HEK293 (cell line): ENCODE results near the gene NF2.

Experiments
- CTCF ChIA-PET: fragments of 350-600 bp; formaldehyde crosslinking; extraction: SDS; loops from one replicate; lab custom pipeline; 2021; ENCODE audit warnings: antibody characterized with exemption; lab: Yijun Ruan, JAX
- POLR2A ChIA-PET: fragments of 300-600 bp; formaldehyde crosslinking; extraction: SDS; loops from one replicate; lab custom pipeline; 2020; ENCODE audit warnings: antibody characterized with exemption, inconsistent platforms; lab: Yijun Ruan, JAX
- H3K27ac ChIP-seq: fragments of 200-500 bp; sonication (Bioruptor generic); 2 replicates; pipeline ENCODE4 v1.5.1; 2014; ENCODE audit warnings: low read depth, low read length, control low read depth, inconsistent platforms; ENCODE audit errors: extremely low read depth
- H3K36me3 ChIP-seq, 2 experiments: fragments of 200-500 bp in 1 of 2; sonication (Bioruptor generic) in 1 of 2; 1 replicate in 1 of 2; 2 replicates in 1 of 2; pipeline ENCODE4 v1.5.1; 2014 to 2017; ENCODE audit warnings: inconsistent platforms in 2 of 2, low read length in 2 of 2; ENCODE audit not compliant: control insufficient read depth in 2 of 2, insufficient read depth in 1 of 2
- H3K4me1 ChIP-seq: fragments of 200-500 bp; sonication (Bioruptor generic); 2 replicates; pipeline ENCODE4 v1.5.1; 2014; ENCODE audit warnings: mild to moderate bottlenecking, low read length, inconsistent platforms; ENCODE audit not compliant: control insufficient read depth, insufficient read depth
- H3K4me3 ChIP-seq: 2 replicates; pipeline ENCODE4 v1.5.1; 2011; ENCODE audit warnings: low read depth, mild to moderate bottlenecking, control low read depth, low read length, moderate library complexity
- H3K9me3 ChIP-seq: fragments of 200-500 bp; sonication (Bioruptor generic); 2 replicates; pipeline ENCODE4 v1.5.1; 2014; ENCODE audit warnings: low read depth, low read length, inconsistent platforms; ENCODE audit not compliant: control insufficient read depth, insufficient read depth
- HOXA7 ChIP-seq: sonication (generic); formaldehyde crosslinking; IDR thresholded peaks from 2 replicates; pipeline ENCODE4 v1.8.1; 2022; ENCODE audit warnings: missing genetic modification reagents, borderline replicate concordance
- HOXD13 ChIP-seq: sonication (generic); formaldehyde crosslinking; IDR thresholded peaks from 2 replicates; pipeline ENCODE4 v1.8.0; 2022; ENCODE audit warnings: missing genetic modification reagents, borderline replicate concordance
- SCRT1 ChIP-seq: fragments of 450-650 bp; formaldehyde crosslinking; IDR thresholded peaks from 2 replicates; pipeline ENCODE4 v1.5.1; 2016; ENCODE audit warnings: missing biosample characterization, missing genetic modification characterization, borderline replicate concordance
- SETDB1 ChIP-seq: IDR thresholded peaks from one replicate; pipeline ENCODE4 v1.6.1; 2017; ENCODE audit warnings: mild to moderate bottlenecking, low read length, moderate library complexity, mixed read lengths; ENCODE audit not compliant: insufficient read length
- ZFHX2 ChIP-seq: fragments of 450-650 bp; formaldehyde crosslinking; conservative IDR thresholded peaks from 2 replicates; pipeline ENCODE4 v1.5.1; 2016; ENCODE audit warnings: missing biosample characterization, missing genetic modification characterization
- ZNF133 ChIP-seq: fragments of 450-650 bp; formaldehyde crosslinking; IDR thresholded peaks from 2 replicates; pipeline ENCODE4 v1.5.1; 2016; ENCODE audit warnings: missing biosample characterization, missing genetic modification characterization
- ZNF155 ChIP-seq: fragments of 450-650 bp; formaldehyde crosslinking; IDR thresholded peaks from 2 replicates; pipeline ENCODE4 v1.5.1; 2016; ENCODE audit warnings: missing biosample characterization, missing genetic modification characterization
- ZNF175 ChIP-seq: fragments of 450-650 bp; formaldehyde crosslinking; IDR thresholded peaks from 2 replicates; pipeline ENCODE4 v1.5.1; 2016; ENCODE audit warnings: missing biosample characterization, missing genetic modification characterization
- ZNF211 ChIP-seq: fragments of 450-650 bp; formaldehyde crosslinking; IDR thresholded peaks from 2 replicates; pipeline ENCODE4 v1.5.1; 2016; ENCODE audit warnings: low read depth, missing biosample characterization, missing genetic modification characterization
- ZNF248 ChIP-seq: fragments of 450-650 bp; formaldehyde crosslinking; IDR thresholded peaks from 2 replicates; pipeline ENCODE4 v1.5.1; 2017; ENCODE audit warnings: missing biosample characterization, missing genetic modification characterization
- ZNF366 ChIP-seq: fragments of 450-650 bp; formaldehyde crosslinking; conservative IDR thresholded peaks from 2 replicates; pipeline ENCODE4 v1.5.1; 2016; ENCODE audit warnings: missing biosample characterization, missing genetic modification characterization
- ZNF510 ChIP-seq: fragments of 450-650 bp; formaldehyde crosslinking; IDR thresholded peaks from 2 replicates; pipeline ENCODE4 v1.5.1; 2018; ENCODE audit warnings: mild to moderate bottlenecking, missing genetic modification characterization, missing biosample characterization; ENCODE audit not compliant: insufficient replicate concordance
- ZNF558 ChIP-seq: fragments of 450-650 bp; formaldehyde crosslinking; IDR thresholded peaks from 2 replicates; pipeline ENCODE4 v1.5.1; 2016; ENCODE audit warnings: missing biosample characterization, missing genetic modification characterization
- ZNF600 ChIP-seq: fragments of 450-650 bp; formaldehyde crosslinking; IDR thresholded peaks from 2 replicates; pipeline ENCODE4 v1.5.1; 2016; ENCODE audit warnings: missing biosample characterization, missing genetic modification characterization
- ZNF777 ChIP-seq: fragments of 450-650 bp; formaldehyde crosslinking; IDR thresholded peaks from 2 replicates; pipeline ENCODE4 v1.5.1; 2017; ENCODE audit warnings: missing biosample characterization, missing genetic modification characterization, borderline replicate concordance
- ZNF837 ChIP-seq: fragments of 450-650 bp; formaldehyde crosslinking; IDR thresholded peaks from 2 replicates; pipeline ENCODE4 v1.5.1; 2016; ENCODE audit warnings: missing biosample characterization, missing genetic modification characterization
- ZSCAN16 ChIP-seq: fragments of 450-650 bp; formaldehyde crosslinking; IDR thresholded peaks from 2 replicates; pipeline ENCODE4 v1.5.1; 2016; ENCODE audit warnings: missing biosample characterization, missing genetic modification characterization
- ZSCAN23 ChIP-seq: fragments of 450-650 bp; formaldehyde crosslinking; IDR thresholded peaks from 2 replicates; pipeline ENCODE4 v1.5.1; 2016; ENCODE audit warnings: missing biosample characterization, missing genetic modification characterization
- TF ChIP-seq, protein P1 (sequence below): fragments of 450-650 bp; formaldehyde crosslinking; IDR thresholded peaks from 2 replicates; pipeline ENCODE4 v1.5.1; 2016; ENCODE audit warnings: missing biosample characterization, missing genetic modification characterization
- TF ChIP-seq, protein P2 (sequence below): fragments of 450-650 bp; formaldehyde crosslinking; IDR thresholded peaks from 2 replicates; pipeline ENCODE4 v1.5.1; 2016; ENCODE audit warnings: missing biosample characterization, missing genetic modification characterization
- TF ChIP-seq, protein P3 (sequence below): fragments of 450-650 bp; formaldehyde crosslinking; IDR thresholded peaks from 2 replicates; pipeline ENCODE4; 2016; ENCODE audit warnings: missing biosample characterization, missing genetic modification characterization
- TF ChIP-seq, protein P4 (sequence below): sonication (generic); formaldehyde crosslinking; IDR thresholded peaks from 2 replicates; pipeline ENCODE4 v1.8.1; 2022; ENCODE audit warnings: mild to moderate bottlenecking, moderate library complexity, missing genetic modification reagents
- TF ChIP-seq, protein P5 (sequence below): fragments of 450-650 bp; formaldehyde crosslinking; IDR thresholded peaks from 2 replicates; pipeline ENCODE4 v1.5.1; 2016; ENCODE audit warnings: missing biosample characterization, missing genetic modification characterization
- TF ChIP-seq, protein P6 (sequence below): fragments of 450-650 bp; formaldehyde crosslinking; IDR thresholded peaks from 2 replicates; pipeline ENCODE4 v1.5.1; 2016; ENCODE audit warnings: missing biosample characterization, missing genetic modification characterization
- TF ChIP-seq, protein P7 (sequence below): fragments of 450-650 bp; formaldehyde crosslinking; IDR thresholded peaks from 2 replicates; pipeline ENCODE4 v1.5.1; 2016; ENCODE audit warnings: missing biosample characterization, missing genetic modification characterization

Gene NF2

DNA sequence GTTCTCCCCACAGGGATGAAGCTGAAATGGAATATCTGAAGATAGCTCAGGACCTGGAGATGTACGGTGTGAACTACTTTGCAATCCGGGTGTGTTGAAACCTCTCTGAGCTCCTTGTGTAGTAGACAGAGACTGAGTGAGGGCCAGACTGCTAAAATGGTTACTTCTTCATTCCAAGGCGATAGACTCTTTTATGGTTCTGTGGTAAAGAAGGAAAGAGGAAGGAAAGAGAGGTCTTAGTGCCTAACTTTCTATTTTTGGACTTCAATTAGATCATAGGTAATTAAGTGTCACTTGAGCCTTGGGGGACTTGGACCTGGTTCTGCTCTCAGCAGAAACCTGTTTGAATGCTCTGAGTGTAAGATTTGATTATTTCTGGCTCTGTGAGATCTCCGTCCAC is 54.7 kb downstream of the NF2 start (continued):
- TF ChIP-seq, protein P1, sequence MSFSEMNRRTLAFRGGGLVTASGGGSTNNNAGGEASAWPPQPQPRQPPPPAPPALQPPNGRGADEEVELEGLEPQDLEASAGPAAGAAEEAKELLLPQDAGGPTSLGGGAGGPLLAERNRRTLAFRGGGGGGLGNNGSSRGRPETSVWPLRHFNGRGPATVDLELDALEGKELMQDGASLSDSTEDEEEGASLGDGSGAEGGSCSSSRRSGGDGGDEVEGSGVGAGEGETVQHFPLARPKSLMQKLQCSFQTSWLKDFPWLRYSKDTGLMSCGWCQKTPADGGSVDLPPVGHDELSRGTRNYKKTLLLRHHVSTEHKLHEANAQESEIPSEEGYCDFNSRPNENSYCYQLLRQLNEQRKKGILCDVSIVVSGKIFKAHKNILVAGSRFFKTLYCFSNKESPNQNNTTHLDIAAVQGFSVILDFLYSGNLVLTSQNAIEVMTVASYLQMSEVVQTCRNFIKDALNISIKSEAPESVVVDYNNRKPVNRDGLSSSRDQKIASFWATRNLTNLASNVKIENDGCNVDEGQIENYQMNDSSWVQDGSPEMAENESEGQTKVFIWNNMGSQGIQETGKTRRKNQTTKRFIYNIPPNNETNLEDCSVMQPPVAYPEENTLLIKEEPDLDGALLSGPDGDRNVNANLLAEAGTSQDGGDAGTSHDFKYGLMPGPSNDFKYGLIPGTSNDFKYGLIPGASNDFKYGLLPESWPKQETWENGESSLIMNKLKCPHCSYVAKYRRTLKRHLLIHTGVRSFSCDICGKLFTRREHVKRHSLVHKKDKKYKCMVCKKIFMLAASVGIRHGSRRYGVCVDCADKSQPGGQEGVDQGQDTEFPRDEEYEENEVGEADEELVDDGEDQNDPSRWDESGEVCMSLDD (tag by site-specific recombination): no peak
- TF ChIP-seq ZFHX2: no peak
- TF ChIP-seq ZNF510 (tag by site-specific recombination): no peak
- TF ChIP-seq SCRT1 (tag by site-specific recombination): no peak
- no peak for TF ChIP-seq ZSCAN23
- peak; percentile 68 for TF ChIP-seq ZNF366

DNA sequence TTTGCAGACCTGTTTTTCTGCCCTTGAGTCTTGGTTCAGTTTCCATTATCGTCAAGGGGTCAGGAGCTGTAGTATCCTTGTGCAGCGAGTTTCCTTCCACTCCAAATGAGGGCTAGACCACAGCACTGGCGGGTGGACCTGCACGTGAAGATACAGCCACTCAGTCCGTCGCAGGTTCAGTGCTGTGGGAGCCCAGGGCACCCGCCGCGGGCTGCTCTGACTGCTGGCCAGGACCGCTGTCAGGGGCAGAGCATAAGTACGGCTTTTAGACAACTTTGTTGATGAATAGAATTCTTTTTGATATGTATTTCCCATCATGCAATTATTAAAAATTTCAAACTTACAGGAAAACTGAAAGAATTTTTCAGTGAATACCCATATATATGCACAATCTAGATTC is 56.6 kb downstream of the NF2 start:
- no peaks in the 10 kb centered on the region for H3K9me3 ChIP-seq
- no peak overlapping the region for H3K4me3 ChIP-seq
- peaks cover 57 to 92% of the 10 kb centered on the region in 2 experiments for H3K36me3 ChIP-seq
- no peaks in the 10 kb centered on the region for H3K4me1 ChIP-seq
- POLR2A ChIA-PET: no interaction called here
- CTCF ChIA-PET: interaction anchor here (0.6 to 2.9 kb wide), 3 partner anchors 24 to 129 kb away, joined by 3 to 10 read pairs (median 3); no protein-coding TSS in a partner anchor
- no peak overlapping the region for H3K27ac ChIP-seq
- TF ChIP-seq ZNF558 (tag by site-specific recombination) (no peak), ZNF248 (tag by site-specific recombination) (no peak), HOXA7 (no peak), ZNF175 (tag by site-specific recombination) (no peak), ZNF133 (no peak), ZNF600 (tag by site-specific recombination) (no peak), HOXD13 (CRISPR knock-in tag) (no peak), ZSCAN16 (tag by site-specific recombination) (no peak), SETDB1 (no peak), ZNF211 (tag by site-specific recombination) (no peak), ZNF837 (tag by site-specific recombination) (no peak), ZNF777 (tag by site-specific recombination) (no peak), ZNF155 (tag by site-specific recombination) (no peak)
- TF ChIP-seq, protein P2, sequence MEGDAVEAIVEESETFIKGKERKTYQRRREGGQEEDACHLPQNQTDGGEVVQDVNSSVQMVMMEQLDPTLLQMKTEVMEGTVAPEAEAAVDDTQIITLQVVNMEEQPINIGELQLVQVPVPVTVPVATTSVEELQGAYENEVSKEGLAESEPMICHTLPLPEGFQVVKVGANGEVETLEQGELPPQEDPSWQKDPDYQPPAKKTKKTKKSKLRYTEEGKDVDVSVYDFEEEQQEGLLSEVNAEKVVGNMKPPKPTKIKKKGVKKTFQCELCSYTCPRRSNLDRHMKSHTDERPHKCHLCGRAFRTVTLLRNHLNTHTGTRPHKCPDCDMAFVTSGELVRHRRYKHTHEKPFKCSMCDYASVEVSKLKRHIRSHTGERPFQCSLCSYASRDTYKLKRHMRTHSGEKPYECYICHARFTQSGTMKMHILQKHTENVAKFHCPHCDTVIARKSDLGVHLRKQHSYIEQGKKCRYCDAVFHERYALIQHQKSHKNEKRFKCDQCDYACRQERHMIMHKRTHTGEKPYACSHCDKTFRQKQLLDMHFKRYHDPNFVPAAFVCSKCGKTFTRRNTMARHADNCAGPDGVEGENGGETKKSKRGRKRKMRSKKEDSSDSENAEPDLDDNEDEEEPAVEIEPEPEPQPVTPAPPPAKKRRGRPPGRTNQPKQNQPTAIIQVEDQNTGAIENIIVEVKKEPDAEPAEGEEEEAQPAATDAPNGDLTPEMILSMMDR: no peak
- TF ChIP-seq, protein P3, sequence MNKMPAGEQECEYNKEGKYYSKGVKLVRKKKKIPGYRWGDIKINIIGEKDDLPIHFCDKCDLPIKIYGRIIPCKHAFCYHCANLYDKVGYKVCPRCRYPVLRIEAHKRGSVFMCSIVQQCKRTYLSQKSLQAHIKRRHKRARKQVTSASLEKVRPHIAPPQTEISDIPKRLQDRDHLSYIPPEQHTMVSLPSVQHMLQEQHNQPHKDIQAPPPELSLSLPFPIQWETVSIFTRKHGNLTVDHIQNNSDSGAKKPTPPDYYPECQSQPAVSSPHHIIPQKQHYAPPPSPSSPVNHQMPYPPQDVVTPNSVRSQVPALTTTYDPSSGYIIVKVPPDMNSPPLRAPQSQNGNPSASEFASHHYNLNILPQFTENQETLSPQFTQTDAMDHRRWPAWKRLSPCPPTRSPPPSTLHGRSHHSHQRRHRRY (tag by site-specific recombination): no peak
- TF ChIP-seq, protein P4, sequence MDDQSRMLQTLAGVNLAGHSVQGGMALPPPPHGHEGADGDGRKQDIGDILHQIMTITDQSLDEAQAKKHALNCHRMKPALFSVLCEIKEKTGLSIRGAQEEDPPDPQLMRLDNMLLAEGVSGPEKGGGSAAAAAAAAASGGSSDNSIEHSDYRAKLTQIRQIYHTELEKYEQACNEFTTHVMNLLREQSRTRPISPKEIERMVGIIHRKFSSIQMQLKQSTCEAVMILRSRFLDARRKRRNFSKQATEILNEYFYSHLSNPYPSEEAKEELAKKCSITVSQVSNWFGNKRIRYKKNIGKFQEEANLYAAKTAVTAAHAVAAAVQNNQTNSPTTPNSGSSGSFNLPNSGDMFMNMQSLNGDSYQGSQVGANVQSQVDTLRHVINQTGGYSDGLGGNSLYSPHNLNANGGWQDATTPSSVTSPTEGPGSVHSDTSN: no peak
- TF ChIP-seq, protein P5, sequence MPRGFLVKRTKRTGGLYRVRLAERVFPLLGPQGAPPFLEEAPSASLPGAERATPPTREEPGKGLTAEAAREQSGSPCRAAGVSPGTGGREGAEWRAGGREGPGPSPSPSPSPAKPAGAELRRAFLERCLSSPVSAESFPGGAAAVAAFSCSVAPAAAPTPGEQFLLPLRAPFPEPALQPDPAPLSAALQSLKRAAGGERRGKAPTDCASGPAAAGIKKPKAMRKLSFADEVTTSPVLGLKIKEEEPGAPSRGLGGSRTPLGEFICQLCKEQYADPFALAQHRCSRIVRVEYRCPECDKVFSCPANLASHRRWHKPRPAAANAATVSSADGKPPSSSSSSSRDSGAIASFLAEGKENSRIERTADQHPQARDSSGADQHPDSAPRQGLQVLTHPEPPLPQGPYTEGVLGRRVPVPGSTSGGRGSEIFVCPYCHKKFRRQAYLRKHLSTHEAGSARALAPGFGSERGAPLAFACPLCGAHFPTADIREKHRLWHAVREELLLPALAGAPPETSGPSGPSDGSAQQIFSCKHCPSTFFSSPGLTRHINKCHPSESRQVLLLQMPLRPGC: no peak
- TF ChIP-seq, protein P6, sequence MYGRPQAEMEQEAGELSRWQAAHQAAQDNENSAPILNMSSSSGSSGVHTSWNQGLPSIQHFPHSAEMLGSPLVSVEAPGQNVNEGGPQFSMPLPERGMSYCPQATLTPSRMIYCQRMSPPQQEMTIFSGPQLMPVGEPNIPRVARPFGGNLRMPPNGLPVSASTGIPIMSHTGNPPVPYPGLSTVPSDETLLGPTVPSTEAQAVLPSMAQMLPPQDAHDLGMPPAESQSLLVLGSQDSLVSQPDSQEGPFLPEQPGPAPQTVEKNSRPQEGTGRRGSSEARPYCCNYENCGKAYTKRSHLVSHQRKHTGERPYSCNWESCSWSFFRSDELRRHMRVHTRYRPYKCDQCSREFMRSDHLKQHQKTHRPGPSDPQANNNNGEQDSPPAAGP (tag by site-specific recombination): no peak
- TF ChIP-seq, protein P7, sequence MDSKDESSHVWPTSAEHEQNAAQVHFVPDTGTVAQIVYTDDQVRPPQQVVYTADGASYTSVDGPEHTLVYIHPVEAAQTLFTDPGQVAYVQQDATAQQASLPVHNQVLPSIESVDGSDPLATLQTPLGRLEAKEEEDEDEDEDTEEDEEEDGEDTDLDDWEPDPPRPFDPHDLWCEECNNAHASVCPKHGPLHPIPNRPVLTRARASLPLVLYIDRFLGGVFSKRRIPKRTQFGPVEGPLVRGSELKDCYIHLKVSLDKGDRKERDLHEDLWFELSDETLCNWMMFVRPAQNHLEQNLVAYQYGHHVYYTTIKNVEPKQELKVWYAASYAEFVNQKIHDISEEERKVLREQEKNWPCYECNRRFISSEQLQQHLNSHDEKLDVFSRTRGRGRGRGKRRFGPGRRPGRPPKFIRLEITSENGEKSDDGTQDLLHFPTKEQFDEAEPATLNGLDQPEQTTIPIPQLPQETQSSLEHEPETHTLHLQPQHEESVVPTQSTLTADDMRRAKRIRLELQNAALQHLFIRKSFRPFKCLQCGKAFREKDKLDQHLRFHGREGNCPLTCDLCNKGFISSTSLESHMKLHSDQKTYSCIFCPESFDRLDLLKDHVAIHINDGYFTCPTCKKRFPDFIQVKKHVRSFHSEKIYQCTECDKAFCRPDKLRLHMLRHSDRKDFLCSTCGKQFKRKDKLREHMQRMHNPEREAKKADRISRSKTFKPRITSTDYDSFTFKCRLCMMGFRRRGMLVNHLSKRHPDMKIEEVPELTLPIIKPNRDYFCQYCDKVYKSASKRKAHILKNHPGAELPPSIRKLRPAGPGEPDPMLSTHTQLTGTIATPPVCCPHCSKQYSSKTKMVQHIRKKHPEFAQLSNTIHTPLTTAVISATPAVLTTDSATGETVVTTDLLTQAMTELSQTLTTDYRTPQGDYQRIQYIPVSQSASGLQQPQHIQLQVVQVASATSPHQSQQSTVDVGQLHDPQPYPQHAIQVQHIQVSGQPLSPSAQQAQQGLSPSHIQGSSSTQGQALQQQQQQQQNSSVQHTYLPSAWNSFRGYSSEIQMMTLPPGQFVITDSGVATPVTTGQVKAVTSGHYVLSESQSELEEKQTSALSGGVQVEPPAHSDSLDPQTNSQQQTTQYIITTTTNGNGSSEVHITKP (tag by site-specific recombination): no peak
